Activated B cell treated with CpG ODN at 0.5 μM for 24 hours (primary cell): ENCODE measurements around the gene IYD. TPM values are rescaled to one million over a fixed set of nuclear protein-coding genes. Genes with fewer than 3 reads are reported as not detected.

ENCODE experiments used
- ATAC-seq: fragments of 200-7000 bp; cut with Tn5 transposase; one replicate; pipeline ENCODE4 v1.10.0; 2021; ENCODE audit warnings: low read depth, mild to moderate bottlenecking, moderate library complexity
- CTCF ChIA-PET: fragments of 350-600 bp; sonication (Branson Sonifier 250); formaldehyde crosslinking; loops from one replicate; lab custom pipeline; 2021; ENCODE audit warnings: antibody characterized with exemption; lab: Charles Lee
- POLR2A ChIA-PET: fragments of 350-600 bp; sonication (Branson Sonifier 250); formaldehyde crosslinking; loops from one replicate; lab custom pipeline; 2021; ENCODE audit warnings: antibody characterized with exemption; lab: Charles Lee
- DNase-seq: peaks from one replicate; pipeline ENCODE4 v3.0.0; 2022
- H3K27ac Mint-ChIP-seq: one replicate; pipeline ENCODE4 v1.8.0; 2020; ENCODE audit warnings: mixed read lengths
- H3K27me3 Mint-ChIP-seq: one replicate; pipeline ENCODE4 v1.8.0; 2021; ENCODE audit warnings: mixed read lengths
- H3K36me3 Mint-ChIP-seq: one replicate; pipeline ENCODE4 v1.8.0; 2021; ENCODE audit warnings: low read depth, mixed read lengths
- H3K4me1 Mint-ChIP-seq: one replicate; pipeline ENCODE4 v1.8.0; 2021; ENCODE audit warnings: mixed read lengths
- H3K4me3 Mint-ChIP-seq: one replicate; pipeline ENCODE4 v1.8.0; 2020; ENCODE audit warnings: mild to moderate bottlenecking, mixed read lengths
- H3K9me3 Mint-ChIP-seq: one replicate; pipeline ENCODE4 v1.8.0; 2020; ENCODE audit warnings: mixed read lengths
- CTCF ChIP-seq: fragments of 200-600 bp; IDR thresholded peaks from one replicate; pipeline ENCODE4 v1.8.0; 2022; ENCODE audit warnings: antibody characterized with exemption, mild to moderate bottlenecking
- intact Hi-C: fragments of 100-400 bp; cut with micrococcal nuclease; formaldehyde crosslinking; loops from one replicate; pipeline ENCODE4 v1.15.1; 2024
- total RNA-seq: library from RNA; stranded (reverse); gene quantifications from 2 replicates; pipeline ENCODE4 v1.2.3, GENCODE V29; 2022

The IYD gene
- total RNA-seq, 1 donor from 2014 or later = not detected

GRCh38 chr6:150451807-150452427, 83.1 kb downstream of the IYD start:
- peaks cover 2% of the 10 kb centered on the region for H3K27me3 Mint-ChIP-seq
- H3K36me3 Mint-ChIP-seq = no peaks in the 10 kb centered on the region
- intact Hi-C loops = no loop called here
- POLR2A ChIA-PET = no interaction called here
- DNase-seq (no peak), ATAC-seq (no peak)
- CTCF ChIA-PET = no interaction called here
- no peak for TF ChIP-seq CTCF
- H3K27ac Mint-ChIP-seq = no peak overlapping the region
- no peaks in the 10 kb centered on the region for H3K9me3 Mint-ChIP-seq
- no peak overlapping the region for H3K4me3 Mint-ChIP-seq
- no peaks in the 10 kb centered on the region for H3K4me1 Mint-ChIP-seq

GRCh38 chr6:150452428-150453243, 83.8 kb downstream of the IYD start:
- Mint-ChIP-seq H3K9me3 (no peaks in the 10 kb centered on the region), H3K4me3 (no peak overlapping the region), H3K27me3 (peaks cover 2% of the 10 kb centered on the region), H3K4me1 (no peaks in the 10 kb centered on the region), H3K27ac (no peak overlapping the region), H3K36me3 (no peaks in the 10 kb centered on the region)
- POLR2A ChIA-PET = no interaction called here
- DNase-seq = no peak
- CTCF ChIA-PET = no interaction called here
- intact Hi-C loops = no loop called here
- no peak for TF ChIP-seq CTCF
- no peak for ATAC-seq

- ChIA-PET CTCF (no interaction called here), POLR2A (no interaction called here)
- no peak for TF ChIP-seq CTCF
- Mint-ChIP-seq H3K9me3 (no peaks in the 10 kb centered on the region), H3K4me1 (no peaks in the 10 kb centered on the region), H3K27ac (no peak overlapping the region), H3K27me3 (no peaks in the 10 kb centered on the region), H3K4me3 (no peak overlapping the region), H3K36me3 (no peaks in the 10 kb centered on the region)
- ATAC-seq (no peak), DNase-seq (no peak)
- intact Hi-C loops = no loop called here
Measured at GRCh38 chr6:150453357-150453756, 84.5 kb downstream of the IYD start.

Other genes with a start within 250 kb of the IYD start
- gene PPP1R14C, start 226.0 kb upstream of the IYD start, total RNA-seq = 0.11 and 0.32 TPM in 2 replicates
- 199 and 219 TPM in 2 replicates for gene PLEKHG1, start 230.9 kb downstream of the IYD start, total RNA-seq